ENCODE measurements around the gene MAPK4. TPM values are rescaled to one million over a fixed set of nuclear protein-coding genes. Genes with fewer than 3 reads are reported as not detected.

Gene MAPK4
- total and polyA plus RNA-seq, 7 donors = 0.60 to 16.1 (median 8.8) TPM; not detected in 1

GRCh38 chr18:50715919-50716318 is 156.0 kb downstream of the MAPK4 start:
- WGBS, 2 donors = 83 to 92% methylated on average over 7 of the region's 7 CpGs
- no peak overlapping the region for H3K4me3 ChIP-seq
- intact Hi-C loops (cut with DNase I) = no loop called here
- no peak for TF ChIP-seq EP300 (IDR thresholded peaks at IDR 0.05)
- TF ChIP-seq POLR2A (IDR thresholded peaks at IDR 0.05) = no peak
- TF ChIP-seq POLR2AphosphoS5 (IDR thresholded peaks at IDR 0.05) = no peak
- TF ChIP-seq CTCF (IDR thresholded peaks at IDR 0.05) = no peak
- no peaks in the 10 kb centered on the region for H3K36me3 ChIP-seq
- DNase-seq = no peak
- no peaks in the 10 kb centered on the region for H3K9me3 ChIP-seq
- no peaks in the 10 kb centered on the region for H3K4me1 ChIP-seq
- H3K27ac ChIP-seq = no peak overlapping the region
- no peaks in the 10 kb centered on the region for H3K27me3 ChIP-seq

- H3K4me1 ChIP-seq = no peaks in the 10 kb centered on the region
- WGBS, 2 donors = 88 to 91% methylated on average over 4 of the region's 4 CpGs
- no peak for DNase-seq
- no peak overlapping the region for H3K4me3 ChIP-seq
- intact Hi-C loops (cut with DNase I) = no loop called here
- no peaks in the 10 kb centered on the region for H3K36me3 ChIP-seq
- no peaks in the 10 kb centered on the region for H3K27me3 ChIP-seq
- H3K9me3 ChIP-seq = no peaks in the 10 kb centered on the region
- TF ChIP-seq CTCF (IDR thresholded peaks at IDR 0.05) (no peak), POLR2A (IDR thresholded peaks at IDR 0.05) (no peak), POLR2AphosphoS5 (IDR thresholded peaks at IDR 0.05) (no peak), EP300 (IDR thresholded peaks at IDR 0.05) (no peak)
- no peak overlapping the region for H3K27ac ChIP-seq
Observed at GRCh38 chr18:50716902-50717301, 157.0 kb downstream of the MAPK4 start.

- no peaks in the 10 kb centered on the region for H3K27me3 ChIP-seq
- no peaks in the 10 kb centered on the region for H3K36me3 ChIP-seq
- intact Hi-C loops (cut with DNase I) = no loop called here
- no peak for TF ChIP-seq POLR2A (IDR thresholded peaks at IDR 0.05)
- TF ChIP-seq EP300 (IDR thresholded peaks at IDR 0.05) = no peak
- TF ChIP-seq POLR2AphosphoS5 (IDR thresholded peaks at IDR 0.05) = no peak
- TF ChIP-seq CTCF (IDR thresholded peaks at IDR 0.05) = no peak
- H3K4me1 ChIP-seq = no peaks in the 10 kb centered on the region
- DNase-seq = no peak
- no peaks in the 10 kb centered on the region for H3K9me3 ChIP-seq
- H3K4me3 ChIP-seq = no peak overlapping the region
- H3K27ac ChIP-seq = no peak overlapping the region
- 89 to 94% methylated on average over 2 of the region's 2 CpGs for WGBS, 2 donors
Observed at GRCh38 chr18:50717563-50717962, 157.7 kb downstream of the MAPK4 start.

- H3K36me3 ChIP-seq = no peaks in the 10 kb centered on the region
- intact Hi-C loops (cut with DNase I) = no loop called here
- no peaks in the 10 kb centered on the region for H3K4me1 ChIP-seq
- no peak overlapping the region for H3K4me3 ChIP-seq
- no peaks in the 10 kb centered on the region for H3K27me3 ChIP-seq
- TF ChIP-seq EP300 (IDR thresholded peaks at IDR 0.05) (no peak), CTCF (IDR thresholded peaks at IDR 0.05) (no peak)
- 86 to 87% methylated on average over 11 of the region's 11 CpGs for whole genome bisulfite sequencing, 2 donors
- H3K9me3 ChIP-seq = no peaks in the 10 kb centered on the region
- DNase-seq = no peak
- no peak overlapping the region for H3K27ac ChIP-seq
Observed at GRCh38 chr18:50719471-50720324, 159.8 kb downstream of the MAPK4 start.

- H3K4me1 ChIP-seq = no peaks in the 10 kb centered on the region
- H3K27ac ChIP-seq = no peak overlapping the region
- no peaks in the 10 kb centered on the region for H3K36me3 ChIP-seq
- WGBS, 2 donors = 88% methylated on average over 4 of the region's 4 CpGs
- intact Hi-C loops (cut with DNase I) = no loop called here
- DNase-seq = no peak
- H3K27me3 ChIP-seq = no peaks in the 10 kb centered on the region
- no peaks in the 10 kb centered on the region for H3K9me3 ChIP-seq
- TF ChIP-seq POLR2A (IDR thresholded peaks at IDR 0.05) (no peak), CTCF (IDR thresholded peaks at IDR 0.05) (no peak), EP300 (IDR thresholded peaks at IDR 0.05) (no peak), POLR2AphosphoS5 (IDR thresholded peaks at IDR 0.05) (no peak)
- no peak overlapping the region for H3K4me3 ChIP-seq
Observed at GRCh38 chr18:50720325-50720674, 160.4 kb downstream of the MAPK4 start.

Measured in sigmoid colon (tissue), 7 donors.